Smooth muscle cell (in vitro differentiated cells): Measurements from ENCODE around the gene MXD4. TPM values are rescaled to one million over a fixed set of nuclear protein-coding genes. Genes with fewer than 3 reads are reported as not detected.

Experiments used
- DNase-seq: peaks from one replicate; lab custom pipeline; 2025; ENCODE audit not compliant: unreplicated experiment; lab: John Stamatoyannopoulos, UW
- H2AFZ ChIP-seq: fragments of 200-600 bp; sonication (generic); 2 replicates; pipeline ENCODE4 v1.6.0; 2016; ENCODE audit warnings: antibody characterized with exemption, low read depth, mild to moderate bottlenecking
- H3F3A ChIP-seq: fragments of 200-600 bp; sonication (generic); 2 replicates; pipeline ENCODE4 v1.6.0; 2017; ENCODE audit warnings: antibody characterized with exemption, low read depth
- H3K27ac ChIP-seq: fragments of 200-600 bp; sonication (generic); 2 replicates; pipeline ENCODE4 v1.5.1; 2016; ENCODE audit warnings: low read depth, mild to moderate bottlenecking
- H3K27me3 ChIP-seq: fragments of 200-600 bp; sonication (generic); 2 replicates; pipeline ENCODE4 v1.6.1; 2016; ENCODE audit warnings: low read depth, mild to moderate bottlenecking
- H3K36me3 ChIP-seq: fragments of 200-600 bp; sonication (generic); 2 replicates; pipeline ENCODE4 v1.5.1; 2016; ENCODE audit warnings: low read depth
- H3K4me1 ChIP-seq: fragments of 200-600 bp; sonication (generic); 2 replicates; pipeline ENCODE4 v1.5.1; 2016; ENCODE audit warnings: low read depth
- H3K4me2 ChIP-seq: fragments of 200-600 bp; sonication (generic); 2 replicates; pipeline ENCODE4 v1.6.0; 2016; ENCODE audit warnings: mild to moderate bottlenecking
- H3K4me3 ChIP-seq: fragments of 200-600 bp; sonication (generic); 2 replicates; pipeline ENCODE4 v1.5.1; 2016; ENCODE audit warnings: mild to moderate bottlenecking
- H3K79me2 ChIP-seq: fragments of 200-600 bp; sonication (generic); 2 replicates; pipeline ENCODE4 v1.6.0; 2016; ENCODE audit warnings: low read depth, mild to moderate bottlenecking
- H3K9ac ChIP-seq: fragments of 200-600 bp; sonication (generic); 2 replicates; pipeline ENCODE4 v1.6.0; 2016; ENCODE audit warnings: low read depth
- H3K9me3 ChIP-seq: fragments of 200-600 bp; sonication (generic); replicated peaks from 2 replicates; pipeline ENCODE4 v1.5.1; 2016; ENCODE audit warnings: low read depth
- H4K20me1 ChIP-seq: fragments of 200-600 bp; sonication (generic); 2 replicates; pipeline ENCODE4 v1.6.0; 2016; ENCODE audit warnings: low read depth
- CTCF ChIP-seq: fragments of 200-600 bp; sonication (generic); IDR thresholded peaks from 2 replicates; pipeline ENCODE4 v1.5.1; 2017; ENCODE audit warnings: borderline replicate concordance, mild to moderate bottlenecking, antibody characterized with exemption; ENCODE audit not compliant: insufficient read depth, poor library complexity, severe bottlenecking
- WGBS: methylation state at CpG from one replicate; pipeline ENCODE4 v1.1.7; 2016; ENCODE audit warnings: low lambda C conversion rate; 5-methylcytosine and 5-hydroxymethylcytosine counted together
- polyA plus RNA-seq: library from polyadenylated mRNA; unstranded; fragments of >200 nt; fragmentation: Nextera tagmentation; extraction: Ambion mirVana; gene quantifications from 2 replicates; pipeline ENCODE4 v1.2.1, GENCODE V29; 2016
- total RNA-seq: library from RNA; depleted of rRNA; stranded (reverse); fragments of >200 nt; gene quantifications from 2 replicates; pipeline ENCODE4 v1.2.3, GENCODE V29; 2014

Gene MXD4
- total and polyA plus RNA-seq, 2 experiments from 2014 or later, result 26.8 to 81.8 TPM

- H2AFZ ChIP-seq, result no peak overlapping the region
- no peaks in the 10 kb centered on the region for H3K79me2 ChIP-seq
- no peaks in the 10 kb centered on the region for H3K27me3 ChIP-seq
- H3K9me3 ChIP-seq, result no peaks in the 10 kb centered on the region
- no peak overlapping the region for H3K27ac ChIP-seq
- H3K4me3 ChIP-seq, result no peak overlapping the region
- no peak overlapping the region for H3K9ac ChIP-seq
- WGBS, result 97% methylated on average over 19 of the region's 19 CpGs
- no peak for TF ChIP-seq CTCF
- no peaks in the 10 kb centered on the region for H3K4me1 ChIP-seq
- H3F3A ChIP-seq, result peaks cover 11% of the 10 kb centered on the region
- no peaks in the 10 kb centered on the region for H3K36me3 ChIP-seq
- no peak overlapping the region for H3K4me2 ChIP-seq
- H4K20me1 ChIP-seq, result peaks cover 41% of the 10 kb centered on the region
- no peak for DNase-seq
Observed at GRCh38 chr4:2246384-2247127, 15.4 kb downstream of the MXD4 start.

- 92% methylated on average over 7 of the region's 7 CpGs for WGBS
- Histone ChIP-seq H3K4me3 (no peak overlapping the region), H3K4me1 (peaks cover 4% of the 10 kb centered on the region), H2AFZ (no peak overlapping the region), H3K27ac (no peak overlapping the region), H3K9ac (no peak overlapping the region), H3K4me2 (no peak overlapping the region), H3K79me2 (peaks cover 6% of the 10 kb centered on the region), H3K36me3 (no peaks in the 10 kb centered on the region), H3K9me3 (no peaks in the 10 kb centered on the region), H3F3A (peaks cover 11% of the 10 kb centered on the region), H4K20me1 (peaks cover 41% of the 10 kb centered on the region), H3K27me3 (no peaks in the 10 kb centered on the region)
- no peak for TF ChIP-seq CTCF
- no peak for DNase-seq
Observed at GRCh38 chr4:2245787-2246275, 16.1 kb downstream of the MXD4 start.

- peaks cover 11% of the 10 kb centered on the region for H3F3A ChIP-seq
- 82% methylated on average over 7 of the region's 7 CpGs for WGBS
- DNase-seq, result no peak
- peaks cover 10% of the 10 kb centered on the region for H3K4me1 ChIP-seq
- no peaks in the 10 kb centered on the region for H3K9me3 ChIP-seq
- no peaks in the 10 kb centered on the region for H3K36me3 ChIP-seq
- H3K9ac ChIP-seq, result no peak overlapping the region
- peaks cover 41% of the 10 kb centered on the region for H4K20me1 ChIP-seq
- H3K27ac ChIP-seq, result no peak overlapping the region
- H3K4me3 ChIP-seq, result no peak overlapping the region
- no peak overlapping the region for H2AFZ ChIP-seq
- H3K27me3 ChIP-seq, result no peaks in the 10 kb centered on the region
- H3K79me2 ChIP-seq, result peaks cover 12% of the 10 kb centered on the region
- no peak for TF ChIP-seq CTCF
- no peak overlapping the region for H3K4me2 ChIP-seq
Observed at GRCh38 chr4:2245057-2245786, 16.7 kb downstream of the MXD4 start.
